Endodermal cell (in vitro differentiated cells): ENCODE results near the gene TFEB. TPM values are rescaled to one million over a fixed set of nuclear protein-coding genes. Genes with fewer than 3 reads are reported as not detected.

Experiments used
- DNase-seq: peaks from one replicate; pipeline ENCODE4 v3.0.0-alpha.2; 2017
- H3K27ac ChIP-seq: 2 replicates; pipeline ENCODE4 v1.5.1; 2013; ENCODE audit warnings: mild to moderate bottlenecking, low read depth, low read length, moderate library complexity
- H3K27me3 ChIP-seq: 2 replicates; pipeline ENCODE4 v1.6.1; 2013; ENCODE audit warnings: mild to moderate bottlenecking, low read length, moderate library complexity; ENCODE audit not compliant: insufficient read depth, control insufficient read depth, poor library complexity, severe bottlenecking
- H3K36me3 ChIP-seq: 2 replicates; pipeline ENCODE4 v1.7.0; 2013; ENCODE audit warnings: mild to moderate bottlenecking, low read length, moderate library complexity; ENCODE audit not compliant: control insufficient read depth, insufficient read depth
- H3K4me1 ChIP-seq: one replicate; pipeline ENCODE4 v1.7.0; 2013; ENCODE audit warnings: low read length; ENCODE audit not compliant: control insufficient read depth, insufficient read depth
- H3K4me3 ChIP-seq: 2 replicates; pipeline ENCODE4 v1.5.1; 2013; ENCODE audit warnings: mild to moderate bottlenecking, low read length, moderate library complexity
- H3K9ac ChIP-seq: 2 replicates; pipeline ENCODE4 v1.6.1; 2013; ENCODE audit warnings: mild to moderate bottlenecking, low read length, moderate library complexity; ENCODE audit not compliant: poor library complexity, severe bottlenecking; ENCODE audit errors: extremely low read depth
- H3K9me3 ChIP-seq: 2 replicates; pipeline ENCODE4 v1.6.1; 2013; ENCODE audit warnings: mild to moderate bottlenecking, low read length, moderate library complexity; ENCODE audit not compliant: control insufficient read depth
- H3K27ac Mint-ChIP-seq: 2 replicates; pipeline ENCODE4 v1.8.0; 2020; ENCODE audit warnings: mixed read lengths
- H3K27me3 Mint-ChIP-seq: 2 replicates; pipeline ENCODE4 v1.8.0; 2021; ENCODE audit warnings: mild to moderate bottlenecking, mixed read lengths; ENCODE audit not compliant: insufficient read depth
- H3K36me3 Mint-ChIP-seq: 2 replicates; pipeline ENCODE4 v1.8.0; 2020; ENCODE audit warnings: low read depth, mixed read lengths
- H3K4me1 Mint-ChIP-seq: 2 replicates; pipeline ENCODE4 v1.8.0; 2020; ENCODE audit warnings: mixed read lengths
- H3K4me3 Mint-ChIP-seq: 2 replicates; pipeline ENCODE4 v1.8.0; 2020; ENCODE audit warnings: mild to moderate bottlenecking, moderate library complexity, mixed read lengths
- H3K9me3 Mint-ChIP-seq: 2 replicates; pipeline ENCODE4 v1.8.0; 2020; ENCODE audit warnings: mild to moderate bottlenecking, mixed read lengths
- CTCF ChIP-seq: fragments of 200-600 bp; sonication (generic); conservative IDR thresholded peaks from 2 replicates; pipeline ENCODE4 v1.5.0; 2021; ENCODE audit warnings: antibody characterized with exemption, mild to moderate bottlenecking
- WGBS, 2 experiments: methylation state at CpG; one replicate each; pipeline versions ENCODE4 v1.1.5 to v1.1.7; 2013; ENCODE audit warnings: missing lambda C conversion rate in 2 of 2, mixed read lengths in 1 of 2; ENCODE audit not compliant: insufficient coverage in 1 of 2, insufficient read length in 1 of 2; 5-methylcytosine and 5-hydroxymethylcytosine counted together
- total RNA-seq, 2 donors: library from RNA; stranded (reverse); fragmentation: NEBNext Ultra II Directional in 1 of 2; extraction: Animal tissue kit (Norgen Biotek cat#: 25700) in 1 of 2; gene quantifications; 2 replicates in 1 of 2; 3 replicates in 1 of 2; pipeline ENCODE4 v1.2.1, GENCODE V29; 2021

Gene TFEB
- total RNA-seq, 2 donors from 2014 or later, result 0.24 TPM; not detected in 1

GRCh38 chr6:41675992-41676391, 59.4 kb downstream of the TFEB start:
- Mint-ChIP-seq H3K4me3 (no peak overlapping the region), H3K27me3 (peaks cover 33% of the 10 kb centered on the region), H3K4me1 (peaks cover 12% of the 10 kb centered on the region), H3K27ac (no peak overlapping the region), H3K9me3 (no peaks in the 10 kb centered on the region), H3K36me3 (no peaks in the 10 kb centered on the region)
- Histone ChIP-seq H3K4me3 (no peak overlapping the region), H3K4me1 (no peaks in the 10 kb centered on the region), H3K27ac (peak overlapping the region; percentile 59), H3K9me3 (no peaks in the 10 kb centered on the region), H3K27me3 (no peaks in the 10 kb centered on the region), H3K9ac (no peak overlapping the region), H3K36me3 (no peaks in the 10 kb centered on the region)
- TF ChIP-seq CTCF, result no peak
- 89 to 96% methylated on average over 3 to 6 of the region's 6 CpGs for WGBS, 2 experiments
- DNase-seq, result no peak

DNA sequence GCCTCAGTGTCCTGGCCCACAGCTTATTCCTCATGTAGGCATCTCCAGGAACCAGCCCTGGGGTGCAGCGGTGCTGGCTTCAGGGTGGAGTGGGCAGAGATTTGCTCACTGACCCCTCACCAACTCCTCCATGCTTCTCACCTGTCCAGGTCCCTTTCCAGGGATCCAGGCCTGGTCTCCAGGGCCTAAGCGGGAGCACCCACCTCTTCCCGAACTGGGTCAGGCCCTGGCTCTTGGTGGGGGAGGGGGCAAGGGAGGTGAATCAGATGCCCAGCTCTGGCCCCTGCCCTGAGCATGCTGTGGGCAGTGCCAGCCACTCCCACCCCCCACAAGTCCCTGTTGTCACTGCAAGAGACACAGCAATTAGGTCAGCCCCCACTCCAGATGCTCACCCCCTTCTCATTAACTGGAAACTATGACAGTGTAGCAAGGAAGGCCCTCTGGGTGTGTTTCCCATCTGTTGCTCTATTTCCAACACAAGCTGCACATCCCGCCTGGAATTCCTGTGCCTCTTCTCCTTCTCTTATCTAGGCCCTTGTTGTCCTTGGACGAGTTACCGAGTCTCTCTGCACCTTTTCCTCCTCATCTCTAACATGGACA, 60.1 kb downstream of the TFEB start:
- Histone ChIP-seq H3K9me3 (no peaks in the 10 kb centered on the region), H3K36me3 (no peaks in the 10 kb centered on the region), H3K4me3 (no peak overlapping the region), H3K27me3 (no peaks in the 10 kb centered on the region), H3K27ac (no peak overlapping the region), H3K9ac (no peak overlapping the region), H3K4me1 (no peaks in the 10 kb centered on the region)
- Mint-ChIP-seq H3K4me3 (no peak overlapping the region), H3K36me3 (no peaks in the 10 kb centered on the region), H3K4me1 (peaks cover 12% of the 10 kb centered on the region), H3K27me3 (peaks cover 38% of the 10 kb centered on the region), H3K9me3 (no peaks in the 10 kb centered on the region), H3K27ac (no peak overlapping the region)
- no peak for TF ChIP-seq CTCF
- DNase-seq, result peak; percentile 44
- 80 to 89% methylated on average over 4 to 6 of the region's 6 CpGs for WGBS, 2 experiments

DNA sequence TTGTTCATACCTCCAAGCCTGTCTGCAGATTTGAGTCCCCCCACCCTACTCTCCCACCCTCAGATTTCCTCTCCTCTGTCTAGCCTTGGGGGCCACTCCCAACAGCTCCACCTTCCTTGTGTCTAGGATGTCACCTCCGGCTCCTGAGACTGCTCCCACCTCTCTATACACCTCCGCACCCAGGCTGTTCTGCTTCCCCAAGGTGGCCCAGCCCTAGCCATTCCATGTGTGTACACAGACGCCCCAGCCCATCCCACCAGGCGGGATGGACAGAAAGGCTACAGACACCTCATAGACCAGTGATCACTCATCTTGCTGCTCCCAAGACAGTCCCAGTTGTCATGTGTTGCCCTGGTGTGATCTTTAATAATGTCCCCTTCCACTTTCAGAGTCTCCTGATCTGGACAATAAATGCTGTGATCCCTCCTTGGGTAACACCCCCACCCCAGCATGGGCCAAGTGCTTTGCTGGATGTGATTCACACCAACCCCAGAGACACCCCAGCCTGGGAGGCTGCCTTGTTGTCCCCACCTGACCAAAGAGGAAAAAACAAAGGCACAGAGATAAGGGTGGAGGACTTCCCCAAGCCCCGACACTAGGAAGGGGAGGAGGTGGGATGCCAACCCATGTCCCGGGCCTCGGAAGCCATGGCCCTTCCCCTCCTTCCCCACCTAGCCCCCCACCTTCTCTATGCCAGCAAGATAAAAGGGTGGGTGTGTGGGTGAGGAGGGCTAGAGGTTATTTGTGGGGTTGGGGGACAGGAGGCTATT, 61.0 kb downstream of the TFEB start:
- Histone ChIP-seq H3K9me3 (no peaks in the 10 kb centered on the region), H3K4me1 (no peaks in the 10 kb centered on the region), H3K36me3 (no peaks in the 10 kb centered on the region), H3K9ac (no peak overlapping the region), H3K27ac (no peak overlapping the region), H3K27me3 (no peaks in the 10 kb centered on the region), H3K4me3 (no peak overlapping the region)
- Mint-ChIP-seq H3K27ac (peak overlapping the region; percentile 82), H3K36me3 (no peaks in the 10 kb centered on the region), H3K27me3 (peaks cover 45% of the 10 kb centered on the region), H3K4me3 (no peak overlapping the region), H3K9me3 (peaks cover 2% of the 10 kb centered on the region), H3K4me1 (peaks cover 12% of the 10 kb centered on the region)
- TF ChIP-seq CTCF, result no peak
- DNase-seq, result peak; percentile 40
- WGBS, 2 experiments, result 84 to 90% methylated on average over 2 to 5 of the region's 7 CpGs
